ENCODE measurements around the gene PINLYP.
"Not testable (repeated sequence)": the region's sequence is repeated elsewhere in the genome, so short reads cannot be mapped to it uniquely, and the experiment has no call there.

PINLYP gene

GRCh38 chr19:43584484-43584883 lies 8.9 kb downstream of the PINLYP start:
- no peak for DNase-seq (ENCODE audit: low spot score)
- Mint-ChIP-seq H3K27ac (peak overlapping the region; percentile 81), H3K27me3 (ENCODE audit: low read depth) (no peaks in the 10 kb centered on the region), H3K36me3 (ENCODE audit: low read depth) (peaks cover 18% of the 10 kb centered on the region), H3K4me3 (no peak overlapping the region), H3K4me1 (ENCODE audit: low read depth) (peaks cover 17% of the 10 kb centered on the region), H3K9me3 (no peaks in the 10 kb centered on the region)

GRCh38 chr19:43586346-43586745 lies 10.7 kb downstream of the PINLYP start:
- no peak overlapping the region for H3K27ac Mint-ChIP-seq
- no peaks in the 10 kb centered on the region for H3K27me3 Mint-ChIP-seq (ENCODE audit: low read depth)
- peaks cover 14% of the 10 kb centered on the region for H3K4me1 Mint-ChIP-seq (ENCODE audit: low read depth)
- H3K36me3 Mint-ChIP-seq (ENCODE audit: low read depth) = peaks cover 19% of the 10 kb centered on the region
- no peak for DNase-seq (ENCODE audit: low spot score)
- H3K9me3 Mint-ChIP-seq = no peaks in the 10 kb centered on the region
- no peak overlapping the region for H3K4me3 Mint-ChIP-seq

GRCh38 chr19:43587029-43587428 lies 11.4 kb downstream of the PINLYP start:
- peaks cover 19% of the 10 kb centered on the region for H3K36me3 Mint-ChIP-seq (ENCODE audit: low read depth)
- H3K9me3 Mint-ChIP-seq; DNase-seq (ENCODE audit: low spot score); H3K4me1 Mint-ChIP-seq (ENCODE audit: low read depth); H3K27ac Mint-ChIP-seq; H3K27me3 Mint-ChIP-seq (ENCODE audit: low read depth); H3K4me3 Mint-ChIP-seq: not testable (repeated sequence)

- no peak for DNase-seq (ENCODE audit: low spot score)
- Mint-ChIP-seq H3K9me3 (no peaks in the 10 kb centered on the region), H3K36me3 (ENCODE audit: low read depth) (peaks cover 27% of the 10 kb centered on the region), H3K4me3 (no peak overlapping the region), H3K27me3 (ENCODE audit: low read depth) (no peaks in the 10 kb centered on the region), H3K4me1 (ENCODE audit: low read depth) (peaks cover 11% of the 10 kb centered on the region), H3K27ac (no peak overlapping the region)
Observed at GRCh38 chr19:43589277-43589676, 13.7 kb downstream of the PINLYP start.

- H3K36me3 Mint-ChIP-seq (ENCODE audit: low read depth) = peaks cover 26% of the 10 kb centered on the region
Observed at GRCh38 chr19:43589678-43590077, 14.1 kb downstream of the PINLYP start.

GRCh38 chr19:43591904-43592772 lies 16.5 kb downstream of the PINLYP start:
- Mint-ChIP-seq H3K27me3 (ENCODE audit: low read depth) (no peaks in the 10 kb centered on the region), H3K27ac (no peak overlapping the region), H3K36me3 (ENCODE audit: low read depth) (peaks cover 15% of the 10 kb centered on the region), H3K4me1 (ENCODE audit: low read depth) (peaks cover 17% of the 10 kb centered on the region), H3K4me3 (no peak overlapping the region), H3K9me3 (no peaks in the 10 kb centered on the region)
- no peak for DNase-seq (ENCODE audit: low spot score)

More at GRCh38 chr19:43589678-43590077, 14.1 kb downstream of the PINLYP start:
- DNase-seq (ENCODE audit: low spot score) = no peak
- H3K27ac Mint-ChIP-seq = peak overlapping the region; percentile 60
- no peak overlapping the region for H3K4me3 Mint-ChIP-seq
- peaks cover 10% of the 10 kb centered on the region for H3K4me1 Mint-ChIP-seq (ENCODE audit: low read depth)
- H3K9me3 Mint-ChIP-seq = no peaks in the 10 kb centered on the region
- H3K27me3 Mint-ChIP-seq (ENCODE audit: low read depth) = no peaks in the 10 kb centered on the region

- no peaks in the 10 kb centered on the region for H3K9me3 Mint-ChIP-seq
- H3K4me3 Mint-ChIP-seq = no peak overlapping the region
- no peaks in the 10 kb centered on the region for H3K27me3 Mint-ChIP-seq (ENCODE audit: low read depth)
- peak overlapping the region; percentile 78 for H3K27ac Mint-ChIP-seq
- peaks cover 15% of the 10 kb centered on the region for H3K36me3 Mint-ChIP-seq (ENCODE audit: low read depth)
- peaks cover 24% of the 10 kb centered on the region for H3K4me1 Mint-ChIP-seq (ENCODE audit: low read depth)
- DNase-seq (ENCODE audit: low spot score) = no peak
Observed at GRCh38 chr19:43592800-43593350, 17.3 kb downstream of the PINLYP start.

- peaks cover 19% of the 10 kb centered on the region for H3K36me3 Mint-ChIP-seq (ENCODE audit: low read depth)
- H3K9me3 Mint-ChIP-seq = no peaks in the 10 kb centered on the region
- H3K4me3 Mint-ChIP-seq = peak overlapping the region; percentile 99
- DNase-seq (ENCODE audit: low spot score) = no peak
- H3K27ac Mint-ChIP-seq = peak overlapping the region; percentile 78
- peaks cover 30% of the 10 kb centered on the region for H3K4me1 Mint-ChIP-seq (ENCODE audit: low read depth)
- H3K27me3 Mint-ChIP-seq (ENCODE audit: low read depth) = no peaks in the 10 kb centered on the region
Observed at GRCh38 chr19:43594081-43594697, 18.6 kb downstream of the PINLYP start.

- Mint-ChIP-seq H3K36me3 (ENCODE audit: low read depth) (peaks cover 23% of the 10 kb centered on the region), H3K9me3 (no peaks in the 10 kb centered on the region), H3K27ac (peak overlapping the region; percentile 96), H3K4me1 (ENCODE audit: low read depth) (peaks cover 26% of the 10 kb centered on the region), H3K4me3 (peak overlapping the region; percentile 99), H3K27me3 (ENCODE audit: low read depth) (no peaks in the 10 kb centered on the region)
- DNase-seq (ENCODE audit: low spot score) = peak; percentile 71
Observed at GRCh38 chr19:43594710-43595604, 19.4 kb downstream of the PINLYP start.

- peaks cover 26% of the 10 kb centered on the region for H3K4me1 Mint-ChIP-seq (ENCODE audit: low read depth)
- no peak for DNase-seq (ENCODE audit: low spot score)
- H3K4me3 Mint-ChIP-seq = peak overlapping the region; percentile 99
- peak overlapping the region; percentile 96 for H3K27ac Mint-ChIP-seq
- no peaks in the 10 kb centered on the region for H3K9me3 Mint-ChIP-seq
- no peaks in the 10 kb centered on the region for H3K27me3 Mint-ChIP-seq (ENCODE audit: low read depth)
- H3K36me3 Mint-ChIP-seq (ENCODE audit: low read depth) = peaks cover 23% of the 10 kb centered on the region
Observed at GRCh38 chr19:43595605-43595998, 20.0 kb downstream of the PINLYP start.

GRCh38 chr19:43595999-43596841 lies 20.6 kb downstream of the PINLYP start, which contains the start of the genes IRGQ and ZNF576:
IRGQ (minus strand) TSS chr19:43596134; CDS start chr19:43595338, 796 bp downstream.
ZNF576 (plus strand) TSS chr19:43596595; CDS start chr19:43597109, 514 bp downstream.
- H3K36me3 Mint-ChIP-seq (ENCODE audit: low read depth) = peaks cover 22% of the 10 kb centered on the region
- H3K9me3 Mint-ChIP-seq = no peaks in the 10 kb centered on the region
- peak; percentile 100 for DNase-seq (ENCODE audit: low spot score)
- H3K27me3 Mint-ChIP-seq (ENCODE audit: low read depth) = no peaks in the 10 kb centered on the region
- H3K4me1 Mint-ChIP-seq (ENCODE audit: low read depth) = peaks cover 26% of the 10 kb centered on the region
- H3K27ac Mint-ChIP-seq = peak within 1 kb of the TSS; percentile 96
- H3K4me3 Mint-ChIP-seq = peak within 1 kb of the TSS; percentile 99

GRCh38 chr19:43596842-43597461 lies 21.4 kb downstream of the PINLYP start:
- H3K4me1 Mint-ChIP-seq (ENCODE audit: low read depth) = peaks cover 26% of the 10 kb centered on the region
- H3K9me3 Mint-ChIP-seq = no peaks in the 10 kb centered on the region
- H3K36me3 Mint-ChIP-seq (ENCODE audit: low read depth) = peaks cover 24% of the 10 kb centered on the region
- peak overlapping the region; percentile 99 for H3K4me3 Mint-ChIP-seq
- no peaks in the 10 kb centered on the region for H3K27me3 Mint-ChIP-seq (ENCODE audit: low read depth)
- peak overlapping the region; percentile 96 for H3K27ac Mint-ChIP-seq
- no peak for DNase-seq (ENCODE audit: low spot score)

Measured in T-helper 2 cell treated with Interferon-gamma antibody and Interleukin-4, amounts not matched to agents 5 μg/mL and 100 μg/mL, for 36 hours (primary cell).